Stimulated activated naive CD4-positive, alpha-beta T cell treated with Interleukin-2 at 50 U/mL for 16 hours (primary cell): ENCODE data around the gene CHN2.

Experiments
- DNase-seq: peaks from one replicate; lab custom pipeline; 2025; lab: John Stamatoyannopoulos, UW

The CHN2 gene

GRCh38 chr7:29364661-29365060, 170.1 kb downstream of the CHN2 start:
- DNase-seq: no peak

GRCh38 chr7:29365423-29365822, 170.8 kb downstream of the CHN2 start:
- no peak for DNase-seq

GRCh38 chr7:29367784-29368183, 173.2 kb downstream of the CHN2 start:
- DNase-seq: no peak

- no peak for DNase-seq
Observed at GRCh38 chr7:29369909-29370488, 175.4 kb downstream of the CHN2 start.

- no peak for DNase-seq
Observed at GRCh38 chr7:29370531-29371314, 176.1 kb downstream of the CHN2 start.

- DNase-seq: no peak
Observed at GRCh38 chr7:29371472-29371871, 176.9 kb downstream of the CHN2 start.

GRCh38 chr7:29372351-29373090, 177.9 kb downstream of the CHN2 start:
- no peak for DNase-seq

- no peak for DNase-seq
Observed at GRCh38 chr7:29375641-29376562, 181.3 kb downstream of the CHN2 start.

- DNase-seq: no peak
Observed at GRCh38 chr7:29377718-29378117, 183.1 kb downstream of the CHN2 start.

- DNase-seq: no peak
Observed at GRCh38 chr7:29379551-29379950, 185.0 kb downstream of the CHN2 start.

- no peak for DNase-seq
Observed at GRCh38 chr7:29381206-29382094, 186.9 kb downstream of the CHN2 start.

- no peak for DNase-seq
Observed at GRCh38 chr7:29384277-29384676, 189.7 kb downstream of the CHN2 start.

GRCh38 chr7:29385214-29385814, 190.7 kb downstream of the CHN2 start:
- no peak for DNase-seq

GRCh38 chr7:29386196-29386765, 191.7 kb downstream of the CHN2 start:
- no peak for DNase-seq

GRCh38 chr7:29391262-29391661, 196.7 kb downstream of the CHN2 start:
- DNase-seq: no peak

- DNase-seq: no peak
Observed at GRCh38 chr7:29394321-29394720, 199.7 kb downstream of the CHN2 start.

- DNase-seq: no peak
Observed at GRCh38 chr7:29396563-29396962, 202.0 kb downstream of the CHN2 start.

- DNase-seq: no peak
Observed at GRCh38 chr7:29397398-29397797, 202.8 kb downstream of the CHN2 start.

- DNase-seq: no peak
Observed at GRCh38 chr7:29398011-29398410, 203.4 kb downstream of the CHN2 start.

GRCh38 chr7:29400437-29400836, 205.9 kb downstream of the CHN2 start:
- DNase-seq: no peak
